Measurements from ENCODE around the gene TRAF3.
"Not testable (repeated sequence)": the region's sequence is repeated elsewhere in the genome, so short reads cannot be mapped to it uniquely, and the experiment has no call there.

TRAF3 gene

DNA sequence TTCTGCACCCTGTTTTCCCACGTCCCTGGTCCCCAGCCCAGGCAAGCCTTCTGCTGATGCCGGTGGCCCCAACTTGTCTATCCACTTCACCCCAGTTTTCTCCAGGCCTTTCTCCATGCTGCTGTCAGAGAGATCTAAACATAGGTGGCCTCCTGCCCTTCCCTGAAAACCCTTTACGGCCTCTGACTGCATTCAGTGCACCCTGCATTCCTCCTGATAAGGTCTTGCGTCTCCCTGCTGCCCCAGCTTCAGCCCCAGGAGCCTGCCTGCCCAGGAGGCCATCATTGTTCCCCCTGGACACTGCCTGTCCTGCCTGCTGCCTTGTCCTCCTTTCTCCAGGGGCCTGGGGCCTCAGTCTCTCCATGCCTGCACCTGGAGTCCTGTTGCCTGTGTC is 29.8 kb downstream of the TRAF3 start:
- no peak for DNase-seq (ENCODE audit: low spot score)

DNA sequence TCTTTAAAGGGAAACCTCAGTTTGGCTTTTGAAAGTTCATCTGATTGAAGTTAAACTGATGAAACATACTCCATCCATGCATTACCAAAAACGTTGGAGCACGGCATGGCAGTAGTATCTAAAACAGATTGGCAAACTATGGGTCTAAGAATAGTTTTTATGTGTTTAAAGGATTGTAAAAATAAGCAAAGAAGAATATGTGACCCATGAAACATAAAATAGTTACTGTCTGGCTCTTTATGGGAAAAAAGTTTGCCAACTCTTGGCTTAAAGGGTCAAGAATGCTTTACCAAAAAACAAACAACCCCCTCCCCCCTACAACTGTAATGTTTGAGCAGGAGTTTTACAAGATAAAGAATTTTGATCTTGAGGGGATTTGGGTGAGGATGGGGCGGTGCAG is 32.6 kb downstream of the TRAF3 start:
- DNase-seq (ENCODE audit: low spot score), result no peak

DNA sequence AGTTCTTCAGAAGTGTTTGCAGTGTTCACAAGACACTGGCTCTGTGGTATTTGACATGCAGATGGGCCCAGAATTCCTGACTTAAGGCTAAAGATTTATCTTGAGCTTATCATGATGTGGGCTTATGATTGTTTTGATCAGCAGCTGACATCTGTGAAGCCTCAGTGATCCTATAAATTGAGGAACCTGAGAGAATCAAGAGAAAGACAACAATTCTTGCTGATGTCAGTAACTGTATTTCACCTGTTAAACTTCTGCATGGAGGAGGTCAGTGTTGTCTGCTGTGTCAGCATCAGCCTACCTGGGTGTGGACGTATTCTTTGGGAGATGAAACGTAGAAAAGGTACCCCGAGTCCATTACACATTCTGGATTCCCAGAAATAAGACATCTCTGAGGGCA is 33.3 kb downstream of the TRAF3 start:
- DNase-seq (ENCODE audit: low spot score), result no peak

DNA sequence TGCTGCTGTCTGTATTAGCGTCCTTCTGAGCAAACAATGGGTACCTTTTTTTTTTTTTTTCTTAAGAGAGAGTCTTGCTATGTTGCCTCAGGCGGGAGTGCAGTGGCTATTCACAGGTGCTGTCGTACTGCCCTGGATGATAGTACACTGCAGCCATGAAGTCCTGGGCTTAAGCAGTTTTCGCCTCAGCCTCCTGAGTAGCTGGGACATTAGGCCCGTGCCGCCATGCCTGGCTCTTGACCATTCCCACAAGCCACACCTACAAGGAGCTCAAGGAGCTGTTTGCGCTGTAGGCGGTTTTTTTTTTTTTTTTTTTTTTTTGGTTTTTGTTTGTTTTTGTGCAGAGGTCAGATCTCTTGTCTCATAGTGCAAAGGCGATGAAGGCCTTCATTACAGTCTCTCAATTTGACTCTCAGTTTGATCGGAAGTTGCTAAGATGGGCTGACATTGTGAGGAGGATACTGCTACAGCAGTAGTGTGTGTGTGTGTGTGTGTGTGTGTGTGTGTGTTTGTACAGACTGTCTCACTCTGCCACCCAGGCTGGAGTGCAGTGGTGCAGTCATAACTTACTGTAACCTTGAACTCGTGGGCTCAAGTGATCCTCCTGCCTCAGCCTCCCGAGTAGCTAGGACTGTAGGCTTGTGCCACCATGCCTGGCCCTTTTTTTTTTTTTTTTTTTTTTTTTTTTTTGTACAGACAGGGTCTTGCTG is 34.2 kb downstream of the TRAF3 start:
- no peak for DNase-seq (ENCODE audit: low spot score)

DNA sequence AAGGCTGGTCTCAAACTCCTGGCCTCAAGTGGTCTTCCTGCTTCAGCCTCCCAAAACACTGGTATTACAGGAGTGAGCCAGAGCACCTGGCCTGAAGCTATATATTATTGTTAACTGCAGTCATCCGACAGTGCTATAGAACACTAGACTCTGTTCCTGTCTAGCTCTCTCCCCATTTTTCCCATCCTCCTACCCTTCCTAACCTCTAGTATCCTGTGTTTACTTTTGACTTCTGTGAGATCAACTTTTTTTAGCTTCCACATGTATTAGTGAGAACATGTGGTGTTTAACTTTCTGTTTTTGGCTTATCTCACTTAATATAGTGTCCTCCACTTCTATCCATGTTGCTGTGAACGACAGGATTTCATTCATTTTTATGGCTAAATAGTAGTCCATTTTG is 34.7 kb downstream of the TRAF3 start:
- no peak for DNase-seq (ENCODE audit: low spot score)

DNA sequence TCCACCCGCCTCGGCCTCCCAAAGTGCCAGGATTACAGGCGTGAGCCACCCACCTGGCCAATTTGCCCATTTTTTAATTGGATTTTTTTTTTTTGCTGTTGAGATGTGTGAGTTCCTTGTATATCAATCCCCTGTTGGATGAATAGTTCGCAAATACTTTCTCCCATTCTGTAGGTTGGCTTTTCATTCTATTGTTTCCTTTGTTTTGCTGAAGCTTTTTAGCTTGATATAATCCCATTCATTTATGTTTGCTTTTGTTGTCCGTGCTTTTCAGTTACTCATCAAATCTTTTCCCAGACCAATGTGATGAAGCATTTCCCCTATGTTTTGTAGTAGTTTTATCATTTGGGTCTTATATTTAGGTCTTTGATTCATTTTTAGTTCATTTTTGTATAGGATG is 36.4 kb downstream of the TRAF3 start:
- DNase-seq (ENCODE audit: low spot score), result no peak

DNA sequence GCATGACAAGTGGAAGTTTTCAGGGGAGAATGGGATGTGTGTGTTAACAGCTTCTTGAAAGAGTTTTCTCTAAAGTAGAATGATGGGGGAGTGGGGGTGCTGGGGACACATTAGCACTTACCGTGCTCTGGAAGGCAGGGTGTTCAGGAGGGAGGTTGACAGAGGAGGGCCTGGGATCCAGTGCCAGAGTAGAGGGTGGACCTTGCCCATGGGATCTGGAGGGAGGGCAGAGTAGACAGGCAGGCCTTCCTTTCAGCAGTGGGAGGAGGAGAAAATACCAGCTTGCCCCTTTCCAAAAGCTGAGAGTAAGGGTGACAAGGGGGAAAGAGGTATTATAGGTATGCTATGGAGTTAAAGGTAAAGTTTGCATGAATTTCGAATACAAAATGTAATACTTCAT is 40.1 kb downstream of the TRAF3 start:
- no peak for DNase-seq (ENCODE audit: low spot score)

DNA sequence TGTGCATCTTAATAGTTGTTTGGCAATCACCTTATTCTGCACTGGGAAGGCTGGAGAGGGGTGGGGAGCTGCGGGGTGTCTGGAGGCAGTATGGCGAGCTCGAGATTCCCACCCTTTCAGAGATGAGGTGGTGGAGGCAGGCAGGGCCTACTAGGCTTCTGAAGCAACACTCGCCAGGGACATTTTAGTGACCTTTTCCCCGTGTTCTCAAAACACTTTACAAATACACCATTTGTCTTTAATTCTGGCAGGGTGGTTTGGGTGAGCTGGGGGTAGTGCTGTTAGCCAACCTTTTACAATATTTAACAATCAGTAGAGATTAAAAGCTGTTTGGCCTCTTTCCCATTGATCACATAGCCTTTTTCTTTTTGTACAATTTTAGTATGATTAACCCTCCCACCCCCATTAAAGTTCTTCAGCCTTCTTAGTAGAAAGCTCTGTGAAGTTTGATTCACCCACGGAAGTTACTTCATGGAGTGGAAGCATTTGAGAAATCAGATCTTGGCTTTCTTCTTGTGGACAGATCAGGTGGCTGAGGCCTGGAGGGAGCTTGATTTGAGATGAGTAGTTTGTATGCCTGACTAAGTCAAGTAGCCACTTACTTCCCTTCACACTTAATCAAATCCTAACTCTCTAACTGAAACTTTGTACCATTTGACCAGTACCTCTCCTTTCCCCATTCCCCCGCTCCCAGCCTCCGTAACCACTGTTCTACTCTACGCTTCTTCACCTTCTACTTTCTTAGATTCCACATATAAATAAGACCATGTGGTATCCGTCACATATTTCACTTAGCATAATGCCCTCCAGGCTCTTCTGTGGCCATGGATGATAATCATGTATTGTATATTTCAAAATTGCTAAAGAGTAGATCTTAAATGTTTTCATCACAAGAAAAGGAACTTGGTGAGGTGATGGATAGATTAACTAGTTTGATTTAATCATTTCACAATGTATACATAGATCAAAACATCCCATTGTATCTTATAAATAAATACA is 41.0 kb downstream of the TRAF3 start:
- DNase-seq (ENCODE audit: low spot score), result no peak

DNA sequence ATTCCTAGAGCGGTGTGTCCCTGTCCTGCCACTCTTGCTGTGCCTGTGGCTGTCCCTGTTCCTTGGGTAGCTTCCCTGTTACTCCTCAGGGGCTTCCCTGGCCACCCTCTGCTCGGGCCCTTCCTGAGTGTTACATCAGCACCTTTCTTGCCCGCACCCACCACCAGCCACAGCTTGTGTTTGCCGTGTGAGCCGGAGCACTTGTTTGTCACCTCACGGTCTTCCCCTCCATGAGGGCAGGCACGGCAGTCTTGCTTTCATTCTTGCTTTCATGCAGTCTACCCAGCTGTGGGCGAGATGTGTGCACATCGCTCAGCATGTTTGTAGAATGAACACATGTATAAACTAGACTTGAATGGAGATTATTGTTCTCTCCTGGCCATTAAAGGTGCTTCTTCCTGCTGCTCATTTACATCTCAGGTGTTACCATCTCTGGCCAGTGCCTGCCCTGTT is 42.0 kb downstream of the TRAF3 start:
- DNase-seq (ENCODE audit: low spot score), result peak; percentile 41

DNA sequence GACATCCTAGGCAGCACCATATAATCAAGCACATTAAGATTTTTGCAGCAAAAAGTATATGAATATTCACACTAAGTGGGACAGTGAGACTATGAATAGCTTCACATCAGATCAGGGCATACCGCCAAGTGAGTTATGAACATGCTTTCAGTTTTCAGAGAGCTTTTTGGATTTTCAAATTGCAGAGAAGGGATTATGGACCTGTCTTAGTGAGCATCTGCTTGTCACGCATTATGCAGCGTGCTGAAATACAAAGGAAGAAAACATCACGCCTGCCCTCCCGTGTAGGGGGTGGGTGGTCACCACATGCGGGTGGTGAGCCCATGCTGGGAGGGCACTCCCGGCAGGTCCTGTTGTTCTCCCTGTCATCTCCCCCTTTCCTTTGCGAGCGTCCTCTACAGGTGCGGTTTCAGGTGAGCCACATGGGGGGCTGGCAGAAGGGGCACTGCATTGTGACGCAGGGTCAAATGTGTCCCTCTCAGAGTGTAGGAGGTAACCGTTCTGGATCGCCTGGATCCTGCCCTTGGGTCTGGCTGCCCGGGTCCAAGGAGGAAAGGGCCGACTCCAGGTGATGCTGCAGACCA is 42.6 kb downstream of the TRAF3 start:
- no peak for DNase-seq (ENCODE audit: low spot score)

DNA sequence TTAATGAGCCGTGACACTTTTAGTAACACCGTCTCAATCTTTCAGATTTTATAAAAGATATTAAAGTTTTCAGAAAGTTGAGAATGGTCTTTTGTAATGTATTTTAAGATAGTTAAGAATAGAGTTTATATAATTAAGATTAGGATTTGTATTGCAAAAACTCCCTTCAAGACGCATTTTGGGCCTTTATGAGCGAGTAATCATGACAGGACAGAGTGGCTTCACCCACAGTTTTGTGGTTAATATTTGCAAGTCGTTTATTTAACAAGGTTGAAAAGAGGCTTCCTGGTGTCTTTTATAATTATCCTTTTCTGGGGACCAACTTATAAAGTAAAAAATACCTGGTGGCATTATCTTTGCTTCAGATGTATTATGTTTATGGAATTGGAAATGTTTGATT is 44.0 kb downstream of the TRAF3 start:
- DNase-seq (ENCODE audit: low spot score), result no peak

DNA sequence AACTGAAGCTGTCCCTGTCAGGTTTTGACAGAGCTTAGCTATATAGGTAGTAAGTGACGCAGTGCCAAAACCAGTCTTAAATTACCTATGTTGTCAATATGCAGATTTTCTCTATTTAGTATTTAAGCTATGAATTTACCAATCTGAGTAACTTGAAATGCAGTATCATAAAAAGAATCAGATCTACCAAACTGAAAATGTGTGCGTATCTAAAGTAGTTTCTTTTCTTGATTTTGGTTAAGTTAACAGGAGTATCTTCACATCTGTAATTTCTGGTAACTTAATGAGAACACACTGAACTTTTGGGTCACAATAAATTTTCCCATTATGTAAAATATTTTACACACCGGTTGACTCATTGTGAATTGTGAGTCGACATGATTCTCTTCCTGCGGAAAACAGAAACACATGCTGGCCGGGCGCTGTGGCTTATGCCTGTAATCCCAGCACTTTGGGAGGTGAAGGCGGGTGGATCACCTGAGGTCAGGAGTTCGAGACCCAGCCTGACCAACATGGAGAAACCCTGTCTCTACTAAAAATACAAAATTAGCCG is 45.1 kb downstream of the TRAF3 start:
- DNase-seq (ENCODE audit: low spot score), result no peak

DNA sequence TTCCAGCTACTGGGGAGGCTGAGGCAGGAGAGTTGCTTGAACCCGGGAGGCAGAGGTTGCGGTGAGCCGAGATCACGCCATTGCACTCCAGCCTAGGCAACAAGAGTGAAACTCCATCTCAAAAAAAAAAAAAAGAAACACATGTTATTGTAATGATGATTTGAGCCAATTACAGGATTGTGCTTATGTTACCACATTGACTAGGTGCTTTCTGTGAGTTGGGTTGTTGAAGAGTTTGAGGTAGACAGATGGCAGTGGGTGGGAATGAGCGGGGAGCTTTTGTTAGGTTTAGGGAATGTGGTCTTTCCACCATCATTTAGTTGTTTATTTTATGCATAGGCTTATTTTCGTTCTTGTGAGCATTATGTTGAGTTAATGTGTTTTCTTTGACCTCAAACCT is 45.6 kb downstream of the TRAF3 start:
- DNase-seq (ENCODE audit: low spot score), result not testable (repeated sequence)

DNA sequence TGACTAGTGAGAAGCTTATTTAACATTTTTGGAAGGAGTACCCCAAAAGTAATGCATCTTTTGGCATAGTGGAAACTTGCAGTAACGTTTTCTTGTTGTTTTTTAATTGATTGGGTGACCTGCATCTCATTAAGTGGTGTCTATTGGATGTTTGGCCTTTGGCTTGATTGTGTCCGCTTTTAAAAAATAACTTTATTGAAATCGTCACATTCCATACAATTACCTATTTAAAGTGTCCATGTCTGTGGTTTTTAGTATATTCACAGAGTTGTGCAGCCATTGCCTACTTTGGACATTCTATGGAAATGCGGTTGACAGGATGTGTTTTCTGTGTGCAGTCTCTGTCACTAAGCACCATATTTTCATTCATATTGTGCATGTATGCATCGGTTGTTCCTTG is 46.3 kb downstream of the TRAF3 start:
- DNase-seq (ENCODE audit: low spot score), result no peak

DNA sequence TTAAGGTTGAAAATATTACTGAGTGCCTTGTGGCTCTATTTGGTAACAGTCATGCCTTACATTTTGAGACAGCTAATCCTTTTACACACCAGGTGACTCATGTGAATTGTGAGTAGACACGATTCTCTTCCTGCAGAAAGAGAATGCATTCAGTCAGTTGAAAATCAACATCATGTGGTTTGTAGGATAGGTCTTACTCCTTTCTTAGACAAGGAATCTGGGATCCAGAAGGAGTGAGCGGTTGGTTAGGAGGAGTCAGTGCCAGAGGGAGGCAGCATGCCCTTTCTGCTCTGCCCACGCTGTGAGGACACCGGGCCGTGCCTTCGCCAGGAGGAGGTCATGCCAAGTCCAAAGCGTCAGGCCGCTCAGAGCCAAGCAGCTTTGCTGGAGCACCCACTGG is 47.6 kb downstream of the TRAF3 start:
- no peak for DNase-seq (ENCODE audit: low spot score)

DNA sequence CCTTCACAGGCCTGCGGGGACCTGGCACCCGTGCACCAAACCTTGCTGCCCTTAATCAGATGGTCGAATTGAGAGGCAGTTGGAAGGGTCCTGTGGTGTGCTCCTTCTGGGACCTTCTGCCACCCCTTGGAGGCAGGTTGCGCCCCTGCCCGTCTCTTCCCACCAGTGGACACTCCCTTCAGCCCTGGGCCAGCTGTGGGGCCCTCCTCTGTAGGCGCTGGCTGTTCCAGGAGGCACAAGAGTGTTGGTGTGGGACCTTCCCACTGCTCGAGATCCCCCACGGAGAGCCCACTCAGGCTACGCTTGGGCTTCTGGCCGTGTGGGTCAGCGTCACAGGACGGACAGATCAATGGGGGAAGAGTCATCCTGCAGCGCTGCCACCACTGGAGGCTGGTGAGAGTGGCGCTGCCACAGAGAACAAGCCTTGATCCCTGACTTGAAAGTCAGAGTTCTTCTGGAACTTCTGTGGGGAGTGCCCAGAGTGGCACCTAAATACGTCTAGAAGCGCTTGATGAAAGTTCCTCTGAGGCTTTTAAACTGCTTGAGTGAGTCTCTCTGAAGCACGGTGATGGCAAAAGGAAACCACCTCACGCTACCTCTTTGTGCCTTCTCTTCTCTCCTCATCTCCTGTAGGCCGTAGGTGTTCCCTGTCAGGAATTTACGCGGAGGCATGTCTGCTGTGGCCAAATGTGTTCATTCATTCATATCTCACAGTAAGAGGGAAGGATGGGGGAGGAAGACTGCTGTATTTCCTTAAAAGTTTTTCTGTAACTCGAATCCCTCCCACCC is 48.3 kb downstream of the TRAF3 start:
- no peak for DNase-seq (ENCODE audit: low spot score)

DNA sequence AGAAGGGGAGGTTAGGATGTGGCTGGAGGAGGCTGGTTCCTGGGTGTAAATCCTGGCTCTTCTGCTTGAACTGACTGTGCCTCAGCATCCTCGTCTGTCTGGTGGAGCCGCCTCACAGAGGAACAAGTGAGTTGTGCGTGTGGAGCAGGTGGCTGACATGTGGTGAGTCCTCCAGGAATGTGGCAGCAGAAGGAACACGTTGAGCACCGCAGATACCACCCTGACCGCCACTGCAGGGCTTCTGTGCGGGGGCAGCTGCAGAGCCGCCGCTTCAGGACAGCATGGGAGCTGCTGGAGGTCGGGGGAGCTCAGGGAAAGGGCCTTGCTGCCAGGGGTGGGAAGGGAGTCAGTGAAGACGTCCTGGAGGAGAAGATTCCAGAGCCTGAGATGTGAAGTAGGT is 48.9 kb downstream of the TRAF3 start:
- no peak for DNase-seq (ENCODE audit: low spot score)

DNA sequence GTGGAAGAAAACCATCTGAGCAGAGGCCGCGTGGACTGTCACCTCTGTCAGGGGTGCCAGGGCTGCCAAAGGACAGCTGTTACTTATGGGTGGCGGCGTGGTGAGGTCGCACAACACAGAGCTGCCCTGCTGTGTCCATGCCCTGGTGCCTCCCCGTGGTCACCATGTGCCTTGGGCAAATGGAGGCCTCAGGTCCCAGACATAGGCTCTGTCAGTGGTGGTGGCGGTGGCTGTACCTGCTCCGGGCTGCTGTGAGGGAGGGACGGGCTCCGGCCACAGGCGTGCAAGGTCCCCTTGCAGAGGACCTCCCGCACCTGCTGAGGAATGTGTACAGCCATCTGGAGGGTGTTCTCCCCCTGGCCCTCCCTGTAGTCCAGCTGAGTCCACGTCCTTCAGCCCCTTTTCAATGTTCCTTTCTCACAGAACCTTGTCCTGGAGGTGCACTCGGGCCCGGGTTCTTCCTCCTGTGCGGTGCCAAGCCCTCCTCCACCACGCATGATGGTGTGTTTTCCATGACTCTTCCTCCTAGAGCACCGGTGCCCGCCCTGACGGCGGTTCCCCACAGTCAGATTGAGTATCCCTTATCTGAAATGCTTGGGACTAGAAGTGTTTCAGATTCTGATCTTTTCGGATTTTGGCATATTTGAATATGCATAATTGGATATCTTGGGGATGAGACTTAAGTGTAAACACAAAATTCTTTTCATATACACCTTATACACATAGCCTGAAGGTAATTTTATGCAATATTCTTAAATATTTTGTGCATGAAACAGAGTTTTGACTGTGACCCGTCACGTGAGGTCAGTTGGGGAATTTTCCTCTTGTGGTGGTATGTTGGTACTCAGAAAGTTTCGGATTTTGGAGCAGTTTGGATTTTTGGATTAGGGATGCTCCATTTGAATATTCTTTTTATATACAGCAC is 49.8 kb downstream of the TRAF3 start:
- no peak for DNase-seq (ENCODE audit: low spot score)

DNA sequence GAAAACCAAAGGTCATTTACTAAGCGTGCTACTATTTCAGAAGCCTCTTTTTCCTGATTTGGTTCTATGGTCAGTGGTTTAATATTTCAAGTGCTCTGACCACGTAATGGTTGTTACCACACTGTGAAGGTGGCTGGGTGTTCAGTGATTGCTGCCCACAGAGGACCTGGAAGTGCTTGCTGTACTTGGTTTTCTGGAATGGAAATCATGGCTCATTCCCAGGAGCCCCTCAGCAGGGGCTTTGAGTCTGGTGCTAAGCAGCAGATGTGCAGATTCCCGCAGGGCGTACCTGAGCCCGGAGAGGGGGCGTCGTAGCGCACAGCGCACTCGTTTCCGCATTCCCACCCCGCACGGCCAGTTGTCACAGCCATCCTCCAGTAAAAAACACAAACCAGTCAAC is 50.5 kb downstream of the TRAF3 start:
- DNase-seq (ENCODE audit: low spot score), result no peak

DNA sequence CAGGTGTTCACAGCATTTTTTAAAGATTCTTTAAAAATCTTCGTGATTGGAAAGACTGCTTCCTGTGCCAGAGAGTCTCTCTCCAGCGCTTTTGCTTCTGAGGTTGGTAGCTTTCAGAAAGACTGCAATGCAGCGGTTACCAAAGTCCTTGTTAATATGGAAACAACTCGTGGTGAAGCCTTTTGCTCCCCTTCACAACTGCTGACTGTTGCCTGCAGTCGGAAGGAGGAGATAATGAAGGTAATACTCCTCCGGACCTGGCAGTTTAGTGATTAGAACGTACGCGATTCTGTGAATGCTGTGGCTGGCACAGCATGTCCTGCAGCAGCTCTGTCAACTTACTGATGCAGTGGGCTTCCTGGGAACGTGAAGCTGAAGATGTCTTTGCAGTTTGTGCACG is 50.9 kb downstream of the TRAF3 start:
- no peak for DNase-seq (ENCODE audit: low spot score)

All from germinal center (tissue), 1 donor.